Measurements from ENCODE around the gene DNAH14.

DNA sequence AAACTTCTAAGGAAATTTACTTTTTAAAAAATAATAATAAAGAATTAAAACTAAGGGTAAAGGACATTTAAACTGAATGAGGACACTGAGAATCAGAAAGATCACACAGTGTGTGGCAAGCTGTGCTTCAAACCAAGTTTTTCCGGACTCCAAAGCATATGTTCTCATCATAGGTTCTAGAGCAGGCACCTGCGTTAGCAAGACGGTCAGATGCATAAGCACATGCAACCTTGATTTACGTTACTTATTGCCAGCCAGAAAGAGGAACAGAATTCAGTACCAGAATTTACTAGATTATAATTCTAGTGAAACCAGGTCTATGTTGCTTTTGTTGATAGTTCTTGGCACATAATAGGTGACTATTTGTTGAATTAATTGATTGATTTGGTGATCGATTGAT is 504.6 kb downstream of the DNAH14 start:
- TF ChIP-seq MAX (IDR thresholded peaks at IDR 0.05) (no peak), RCOR1 (IDR thresholded peaks at IDR 0.05; ENCODE audit: low read depth, low read length) (no peak), RAD21 (conservative IDR thresholded peaks at IDR 0.05 in 1 of 2, IDR thresholded peaks at IDR 0.05 in 1 of 2) (no peak), RFX5 (IDR thresholded peaks at IDR 0.05) (no peak), ZSCAN20 (CRISPR knock-in tag; IDR thresholded peaks at IDR 0.05) (no peak), PHF8 (IDR thresholded peaks at IDR 0.05; ENCODE audit: borderline replicate concordance, low read depth) (no peak)
- TF ChIP-seq, protein P1, sequence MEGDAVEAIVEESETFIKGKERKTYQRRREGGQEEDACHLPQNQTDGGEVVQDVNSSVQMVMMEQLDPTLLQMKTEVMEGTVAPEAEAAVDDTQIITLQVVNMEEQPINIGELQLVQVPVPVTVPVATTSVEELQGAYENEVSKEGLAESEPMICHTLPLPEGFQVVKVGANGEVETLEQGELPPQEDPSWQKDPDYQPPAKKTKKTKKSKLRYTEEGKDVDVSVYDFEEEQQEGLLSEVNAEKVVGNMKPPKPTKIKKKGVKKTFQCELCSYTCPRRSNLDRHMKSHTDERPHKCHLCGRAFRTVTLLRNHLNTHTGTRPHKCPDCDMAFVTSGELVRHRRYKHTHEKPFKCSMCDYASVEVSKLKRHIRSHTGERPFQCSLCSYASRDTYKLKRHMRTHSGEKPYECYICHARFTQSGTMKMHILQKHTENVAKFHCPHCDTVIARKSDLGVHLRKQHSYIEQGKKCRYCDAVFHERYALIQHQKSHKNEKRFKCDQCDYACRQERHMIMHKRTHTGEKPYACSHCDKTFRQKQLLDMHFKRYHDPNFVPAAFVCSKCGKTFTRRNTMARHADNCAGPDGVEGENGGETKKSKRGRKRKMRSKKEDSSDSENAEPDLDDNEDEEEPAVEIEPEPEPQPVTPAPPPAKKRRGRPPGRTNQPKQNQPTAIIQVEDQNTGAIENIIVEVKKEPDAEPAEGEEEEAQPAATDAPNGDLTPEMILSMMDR (IDR thresholded peaks at IDR 0.05) = no peak
- TF ChIP-seq, protein P2, sequence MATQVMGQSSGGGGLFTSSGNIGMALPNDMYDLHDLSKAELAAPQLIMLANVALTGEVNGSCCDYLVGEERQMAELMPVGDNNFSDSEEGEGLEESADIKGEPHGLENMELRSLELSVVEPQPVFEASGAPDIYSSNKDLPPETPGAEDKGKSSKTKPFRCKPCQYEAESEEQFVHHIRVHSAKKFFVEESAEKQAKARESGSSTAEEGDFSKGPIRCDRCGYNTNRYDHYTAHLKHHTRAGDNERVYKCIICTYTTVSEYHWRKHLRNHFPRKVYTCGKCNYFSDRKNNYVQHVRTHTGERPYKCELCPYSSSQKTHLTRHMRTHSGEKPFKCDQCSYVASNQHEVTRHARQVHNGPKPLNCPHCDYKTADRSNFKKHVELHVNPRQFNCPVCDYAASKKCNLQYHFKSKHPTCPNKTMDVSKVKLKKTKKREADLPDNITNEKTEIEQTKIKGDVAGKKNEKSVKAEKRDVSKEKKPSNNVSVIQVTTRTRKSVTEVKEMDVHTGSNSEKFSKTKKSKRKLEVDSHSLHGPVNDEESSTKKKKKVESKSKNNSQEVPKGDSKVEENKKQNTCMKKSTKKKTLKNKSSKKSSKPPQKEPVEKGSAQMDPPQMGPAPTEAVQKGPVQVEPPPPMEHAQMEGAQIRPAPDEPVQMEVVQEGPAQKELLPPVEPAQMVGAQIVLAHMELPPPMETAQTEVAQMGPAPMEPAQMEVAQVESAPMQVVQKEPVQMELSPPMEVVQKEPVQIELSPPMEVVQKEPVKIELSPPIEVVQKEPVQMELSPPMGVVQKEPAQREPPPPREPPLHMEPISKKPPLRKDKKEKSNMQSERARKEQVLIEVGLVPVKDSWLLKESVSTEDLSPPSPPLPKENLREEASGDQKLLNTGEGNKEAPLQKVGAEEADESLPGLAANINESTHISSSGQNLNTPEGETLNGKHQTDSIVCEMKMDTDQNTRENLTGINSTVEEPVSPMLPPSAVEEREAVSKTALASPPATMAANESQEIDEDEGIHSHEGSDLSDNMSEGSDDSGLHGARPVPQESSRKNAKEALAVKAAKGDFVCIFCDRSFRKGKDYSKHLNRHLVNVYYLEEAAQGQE (IDR thresholded peaks at IDR 0.05) = no peak

Measured in A549 (cell line).